Measurements from ENCODE around the gene KLHL25. TPM values are rescaled to one million over a fixed set of nuclear protein-coding genes. Genes with fewer than 3 reads are reported as not detected.
A peak's percentile ranks its signal among the peaks of the same experiment; 100 is the strongest.

Gene KLHL25
- total and polyA plus RNA-seq, 8 donors, result 1.2 to 36.2 (median 5.8) TPM

DNA sequence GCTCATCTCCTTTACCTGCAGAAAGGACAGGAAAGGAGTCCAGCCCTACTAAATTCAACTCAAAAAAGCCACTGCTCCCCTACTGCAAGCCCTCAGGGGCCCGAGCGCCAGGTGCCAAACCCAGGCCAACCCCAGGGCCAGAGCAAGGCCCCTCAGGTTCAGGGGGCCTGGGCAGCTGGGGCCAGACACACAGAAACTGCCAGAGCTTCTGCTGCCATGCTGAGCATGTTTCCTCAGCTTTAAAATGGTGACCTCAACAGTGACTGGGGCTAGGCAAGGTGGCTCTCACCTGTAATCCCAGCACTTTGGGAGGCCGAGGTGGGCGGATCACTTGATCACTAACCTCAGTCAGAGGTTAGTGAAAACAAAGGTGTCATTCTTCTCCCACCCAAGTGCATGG lies 38.8 kb downstream of the KLHL25 start:
- no peak for DNase-seq
- Histone ChIP-seq H3K4me3 (no peak overlapping the region), H3K27ac (no peak overlapping the region), H3K4me1 (peaks cover 26 to 56% (median 44%) of the 10 kb centered on the region in 4 donors), H3K9me3 (no peaks in the 10 kb centered on the region), H3K27me3 (no peaks in the 10 kb centered on the region), H3K36me3 (peaks cover 7 to 31% (median 24%) of the 10 kb centered on the region in 4 donors)
- WGBS, 5 donors, result 91 to 100% (median 97%) methylated on average over 1 to 4 of the region's 4 CpGs
- no peak for TF ChIP-seq POLR2AphosphoS5 (IDR thresholded peaks at IDR 0.05)
- no peak for TF ChIP-seq EP300 (IDR thresholded peaks at IDR 0.05)
- TF ChIP-seq, protein P1, sequence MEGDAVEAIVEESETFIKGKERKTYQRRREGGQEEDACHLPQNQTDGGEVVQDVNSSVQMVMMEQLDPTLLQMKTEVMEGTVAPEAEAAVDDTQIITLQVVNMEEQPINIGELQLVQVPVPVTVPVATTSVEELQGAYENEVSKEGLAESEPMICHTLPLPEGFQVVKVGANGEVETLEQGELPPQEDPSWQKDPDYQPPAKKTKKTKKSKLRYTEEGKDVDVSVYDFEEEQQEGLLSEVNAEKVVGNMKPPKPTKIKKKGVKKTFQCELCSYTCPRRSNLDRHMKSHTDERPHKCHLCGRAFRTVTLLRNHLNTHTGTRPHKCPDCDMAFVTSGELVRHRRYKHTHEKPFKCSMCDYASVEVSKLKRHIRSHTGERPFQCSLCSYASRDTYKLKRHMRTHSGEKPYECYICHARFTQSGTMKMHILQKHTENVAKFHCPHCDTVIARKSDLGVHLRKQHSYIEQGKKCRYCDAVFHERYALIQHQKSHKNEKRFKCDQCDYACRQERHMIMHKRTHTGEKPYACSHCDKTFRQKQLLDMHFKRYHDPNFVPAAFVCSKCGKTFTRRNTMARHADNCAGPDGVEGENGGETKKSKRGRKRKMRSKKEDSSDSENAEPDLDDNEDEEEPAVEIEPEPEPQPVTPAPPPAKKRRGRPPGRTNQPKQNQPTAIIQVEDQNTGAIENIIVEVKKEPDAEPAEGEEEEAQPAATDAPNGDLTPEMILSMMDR (IDR thresholded peaks at IDR 0.05), result no peak
- no peak for TF ChIP-seq POLR2A (IDR thresholded peaks at IDR 0.05)
- intact Hi-C loops (cut with DNase I; ENCODE audit: low total_unique reads), result no loop called here

DNA sequence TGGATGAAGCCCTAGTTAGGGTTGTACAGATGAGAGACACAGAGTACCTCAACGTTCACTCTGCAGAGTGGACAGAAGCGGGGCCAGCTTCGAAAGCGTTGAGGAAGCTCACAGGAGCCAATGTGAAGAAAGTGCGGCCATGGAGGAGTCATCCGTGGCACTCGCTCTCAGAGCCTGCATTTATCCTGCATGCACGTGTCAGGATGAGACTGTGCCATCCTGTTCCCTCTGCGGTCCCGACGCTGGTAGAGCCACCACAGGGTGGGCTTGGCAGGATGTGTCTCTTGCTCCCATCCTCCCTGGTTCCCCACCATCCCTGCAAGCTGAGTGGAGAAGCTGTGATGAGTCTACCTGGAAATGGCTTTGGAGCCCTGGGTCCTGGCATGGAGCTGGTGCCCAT lies 39.3 kb downstream of the KLHL25 start:
- TF ChIP-seq POLR2A (IDR thresholded peaks at IDR 0.05), result no peak
- no peaks in the 10 kb centered on the region for H3K9me3 ChIP-seq
- H3K27ac ChIP-seq, result no peak overlapping the region
- H3K36me3 ChIP-seq, result peaks cover 6 to 27% (median 21%) of the 10 kb centered on the region in 4 donors
- peaks cover 30 to 58% (median 47%) of the 10 kb centered on the region in 4 donors for H3K4me1 ChIP-seq
- H3K27me3 ChIP-seq, result no peaks in the 10 kb centered on the region
- intact Hi-C loops (cut with DNase I; ENCODE audit: low total_unique reads), result no loop called here
- WGBS, 5 donors, result 90 to 93% (median 92%) methylated on average over 11 of the region's 11 CpGs
- no peak for DNase-seq
- H3K4me3 ChIP-seq, result no peak overlapping the region

DNA sequence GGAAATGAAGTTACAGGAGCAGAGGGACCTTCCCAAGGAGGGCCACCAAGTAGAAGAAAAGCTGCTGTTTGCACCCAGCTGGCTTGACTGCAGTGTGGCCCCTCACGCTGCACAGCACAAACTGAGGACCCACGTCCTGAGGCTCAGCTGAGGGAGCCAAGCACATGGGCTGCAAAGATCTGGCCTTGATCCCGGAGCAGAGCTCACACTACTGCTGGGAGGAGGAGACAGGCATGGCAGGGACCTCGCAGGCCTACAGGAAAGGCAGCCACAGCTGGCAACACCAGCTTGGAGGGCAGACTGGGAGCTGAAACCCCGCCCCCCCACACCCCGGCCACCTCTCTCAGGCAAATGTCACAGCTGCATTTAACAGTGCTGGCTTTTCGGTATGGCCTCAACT lies 39.7 kb downstream of the KLHL25 start:
- WGBS, 5 donors, result 32 to 55% (median 37%) methylated on average over 5 to 7 of the region's 7 CpGs
- Histone ChIP-seq H3K9me3 (no peaks in the 10 kb centered on the region), H3K27ac (no peak overlapping the region), H3K36me3 (peaks cover 2 to 22% (median 16%) of the 10 kb centered on the region in 4 donors), H3K27me3 (no peaks in the 10 kb centered on the region), H3K4me3 (no peak overlapping the region), H3K4me1 (peaks cover 30 to 63% (median 51%) of the 10 kb centered on the region in 4 donors)
- TF ChIP-seq POLR2A (IDR thresholded peaks at IDR 0.05), result no peak
- TF ChIP-seq, protein P1 (IDR thresholded peaks at IDR 0.05), result no peak
- no peak for TF ChIP-seq POLR2AphosphoS5 (IDR thresholded peaks at IDR 0.05)
- no peak for TF ChIP-seq EP300 (IDR thresholded peaks at IDR 0.05)
- peak in 1 of 2 donors; percentile 62 for DNase-seq
- intact Hi-C loops (cut with DNase I; ENCODE audit: low total_unique reads), result no loop called here

DNA sequence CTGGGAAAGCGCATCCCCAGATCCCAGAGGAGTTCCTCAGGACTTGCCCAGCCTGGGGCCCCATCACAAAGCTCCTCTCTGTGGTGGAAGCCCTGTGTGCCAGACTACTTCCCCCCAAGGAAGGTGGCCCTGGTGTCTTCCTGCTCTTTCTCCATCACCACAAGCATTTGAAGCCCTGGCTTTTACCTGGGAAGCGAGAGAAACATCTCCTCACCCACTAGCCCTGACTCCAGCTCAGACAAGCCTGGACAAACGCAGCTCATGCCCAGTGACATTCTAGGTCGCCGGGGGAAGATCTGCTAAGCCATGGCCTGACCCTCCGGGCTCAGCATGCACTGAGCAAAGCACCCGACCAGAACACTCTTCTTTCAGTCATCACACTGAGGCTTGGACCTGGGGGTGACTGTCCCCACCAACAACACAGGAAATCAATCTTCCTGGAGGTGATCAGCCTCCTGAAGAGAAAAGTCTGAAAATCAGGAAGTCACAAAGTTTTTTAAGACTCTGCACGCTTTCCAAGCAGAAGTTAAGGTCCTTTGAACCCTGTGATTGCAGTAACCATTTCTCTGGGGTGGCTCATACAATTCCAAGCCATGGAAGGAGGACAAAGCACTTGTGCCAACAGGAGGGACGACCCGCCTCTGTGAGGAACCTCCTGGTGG lies 40.8 kb downstream of the KLHL25 start:
- intact Hi-C loops (cut with DNase I; ENCODE audit: low total_unique reads), result no loop called here
- 86 to 93% (median 90%) methylated on average over 10 of the region's 10 CpGs for WGBS, 5 donors
- no peak for DNase-seq

More for the DNA sequence above, 40.8 kb downstream of the KLHL25 start:
- peaks cover 0 to 20% (median 17%) of the 10 kb centered on the region in 4 donors for H3K36me3 ChIP-seq
- no peaks in the 10 kb centered on the region for H3K27me3 ChIP-seq
- no peak for TF ChIP-seq EP300 (IDR thresholded peaks at IDR 0.05)
- no peak for TF ChIP-seq POLR2A (IDR thresholded peaks at IDR 0.05)
- TF ChIP-seq, protein P1 (IDR thresholded peaks at IDR 0.05), result no peak
- no peak for TF ChIP-seq POLR2AphosphoS5 (IDR thresholded peaks at IDR 0.05)
- peaks cover 22 to 65% (median 48%) of the 10 kb centered on the region in 4 donors for H3K4me1 ChIP-seq
- no peak overlapping the region for H3K27ac ChIP-seq
- no peaks in the 10 kb centered on the region for H3K9me3 ChIP-seq
- H3K4me3 ChIP-seq, result no peak overlapping the region

All from stomach (tissue), 9 donors.